K562 (cell line): ENCODE results near the gene KCND2. TPM values are rescaled to one million over a fixed set of nuclear protein-coding genes. Genes with fewer than 3 reads are reported as not detected.

ENCODE experiments used
- ATAC-seq: fragments of 200-7000 bp; cut with Tn5 transposase; 3 replicates; pipeline ENCODE4 v1.9.1; 2020; ENCODE audit warnings: moderate library complexity
- BruUV-seq: library from RNA; stranded (reverse); fragments of 400-500 nt; replicated peaks from 2 replicates; lab custom pipeline; 2021; lab: Mats Ljungman, UMichigan
- CTCF ChIA-PET: fragments of 300-600 bp; formaldehyde crosslinking; extraction: SDS; loops from one replicate; lab custom pipeline; 2021; ENCODE audit warnings: low intra/inter-chr PET ratio; lab: Yijun Ruan, JAX
- POLR2A ChIA-PET: fragments of 300-600, 350-650 bp; sonication (Branson Sonifier 250); formaldehyde crosslinking; extraction: SDS; loops from one replicate; lab custom pipeline; 2021; ENCODE audit warnings: antibody characterized with exemption, inconsistent platforms; lab: Yijun Ruan, JAX
- DNase-seq, 4 experiments: peaks; one replicate each; pipeline versions ENCODE4 v3.0.0 to v3.0.0-alpha.2; 2011 to 2018; ENCODE audit warnings: low spot score in 3 of 4, mixed read lengths in 3 of 4; ENCODE audit errors: extremely low read depth in 1 of 4
- FAIRE-seq: peaks from 2 replicates; lab custom pipeline; 2011; peaks lifted over from hg19 to GRCh38; lab: Jason Lieb, UNC
- H2AFZ ChIP-seq: 2 replicates; pipeline ENCODE4 v1.6.0; 2011; ENCODE audit warnings: low read depth, low read length, control low read depth, inconsistent platforms
- H3K27ac ChIP-seq: fragments of 200-600 bp; 3 replicates; pipeline ENCODE4 v1.8.0; 2011; ENCODE audit warnings: low read depth, mild to moderate bottlenecking, control low read depth, inconsistent platforms, low read length, moderate library complexity, mixed read lengths; ENCODE audit errors: extremely low read depth
- H3K27me3 ChIP-seq, 2 experiments: fragments of 300-600 bp in 1 of 2; 2 replicates in 1 of 2; 3 replicates in 1 of 2; pipeline versions ENCODE4 v1.6.0 to v1.8.0; 2011; ENCODE audit warnings: inconsistent platforms in 2 of 2, low read length in 2 of 2, mild to moderate bottlenecking in 1 of 2, mixed read lengths in 1 of 2, moderate library complexity in 1 of 2; ENCODE audit not compliant: control insufficient read depth in 2 of 2, insufficient read depth in 2 of 2
- H3K36me3 ChIP-seq: fragments of 300-600 bp; 3 replicates; pipeline ENCODE4 v1.8.0; 2011; ENCODE audit warnings: mild to moderate bottlenecking, low read length, inconsistent platforms; ENCODE audit not compliant: control insufficient read depth, insufficient read depth
- H3K4me1 ChIP-seq, 2 experiments: fragments of 200-600 bp in 1 of 2; replicated peaks in 1 of 2; 2 replicates in 1 of 2; 3 replicates in 1 of 2; pipeline versions ENCODE4 v1.5.1 to v1.8.0; 2011; ENCODE audit warnings: inconsistent platforms in 2 of 2, low read length in 2 of 2, mild to moderate bottlenecking in 1 of 2, mixed read lengths in 1 of 2, moderate library complexity in 1 of 2; ENCODE audit not compliant: control insufficient read depth in 2 of 2, insufficient read depth in 2 of 2
- H3K4me2 ChIP-seq: 2 replicates; pipeline ENCODE4 v1.6.1; 2011; ENCODE audit warnings: low read length, control low read depth, inconsistent platforms, mixed read lengths; ENCODE audit not compliant: insufficient read depth
- H3K4me3 ChIP-seq: fragments of 200-600 bp; sonication (generic), shearing (Covaris generic); 2 replicates; pipeline ENCODE4 v1.5.1; 2016; ENCODE audit warnings: control low read depth, inconsistent platforms
- H3K79me2 ChIP-seq: fragments of 200-600 bp; 3 replicates; pipeline ENCODE4 v1.8.0; 2011; ENCODE audit warnings: low read length, inconsistent platforms; ENCODE audit not compliant: control insufficient read depth, insufficient read depth
- H3K9ac ChIP-seq, 2 experiments: 2 replicates each; pipeline versions ENCODE4 v1.6.0 to v1.6.1; 2011; ENCODE audit warnings: low read depth in 2 of 2, low read length in 2 of 2, control low read depth in 1 of 2, inconsistent platforms in 1 of 2, mild to moderate bottlenecking in 1 of 2, mixed read lengths in 1 of 2; ENCODE audit not compliant: insufficient read depth in 1 of 2
- H3K9me1 ChIP-seq: one replicate; pipeline ENCODE4 v1.6.0; 2011; ENCODE audit warnings: inconsistent platforms, mild to moderate bottlenecking, low read length, moderate library complexity; ENCODE audit not compliant: control insufficient read depth, insufficient read depth
- H3K9me3 ChIP-seq: replicated peaks from 2 replicates; pipeline ENCODE4 v1.5.1; 2011; ENCODE audit warnings: low read depth, low read length, inconsistent platforms; ENCODE audit not compliant: control insufficient read depth, insufficient read depth
- H4K20me1 ChIP-seq: replicated peaks from 2 replicates; pipeline ENCODE4 v1.6.1; 2011; ENCODE audit warnings: low read length, inconsistent platforms, mixed read lengths; ENCODE audit not compliant: control insufficient read depth, insufficient read depth
- CBX2 ChIP-seq: fragments of 200-600 bp; sonication (generic); IDR thresholded peaks from one replicate; pipeline ENCODE4 v1.6.1; 2012; ENCODE audit warnings: mild to moderate bottlenecking, low read length, inconsistent platforms; ENCODE audit not compliant: insufficient read depth, poor library complexity, severe bottlenecking
- DNMT1 ChIP-seq: fragments of 450-650 bp; IDR thresholded peaks from 2 replicates; pipeline ENCODE4 v1.6.1; 2016; ENCODE audit warnings: antibody characterized with exemption, mild to moderate bottlenecking
- DPF2 ChIP-seq: fragments of 450-650 bp; IDR thresholded peaks from 2 replicates; pipeline ENCODE4 v1.6.1; 2016
- RREB1 ChIP-seq: fragments of 250-450 bp; sonication (Bioruptor Pico); IDR thresholded peaks from 2 replicates; pipeline ENCODE4 v1.4.0; 2020
- SMARCA5 ChIP-seq: fragments of 450-650 bp; IDR thresholded peaks from 2 replicates; pipeline ENCODE4 v1.6.1; 2016
- SREBF1 ChIP-seq: fragments of 150-350 bp; IDR thresholded peaks from 2 replicates; pipeline ENCODE4 v1.6.1; 2014; ENCODE audit warnings: antibody characterized with exemption, low read depth, low read length, borderline replicate concordance
- SRF ChIP-seq, 2 experiments: fragments of 250-450, 450-650 bp in 1 of 2; sonication (Bioruptor Pico) in 1 of 2; sonication (generic) in 1 of 2; formaldehyde crosslinking; IDR thresholded peaks; 2 replicates each; pipeline versions ENCODE4 v1.5.0 to v1.5.1; 2020 to 2022; ENCODE audit warnings: mild to moderate bottlenecking in 1 of 2, missing genetic modification reagents in 1 of 2
- ZBTB1 ChIP-seq: sonication (generic); formaldehyde crosslinking; IDR thresholded peaks from 2 replicates; pipeline ENCODE4 v1.8.1; 2023; ENCODE audit warnings: missing genetic modification reagents, low read depth, mild to moderate bottlenecking, borderline replicate concordance
- ZNF174 ChIP-seq: fragments of 250-450 bp; sonication (Bioruptor Pico); IDR thresholded peaks from 2 replicates; pipeline ENCODE4 v1.4.0; 2020; ENCODE audit warnings: mild to moderate bottlenecking
- ZNF311 ChIP-seq: fragments of 250-450 bp; sonication (Bioruptor Pico); IDR thresholded peaks from 2 replicates; pipeline ENCODE4 v1.4.0; 2020; ENCODE audit warnings: mild to moderate bottlenecking, moderate library complexity
- ZNF551 ChIP-seq: fragments of 250-450 bp; sonication (Bioruptor Pico); IDR thresholded peaks from 2 replicates; pipeline ENCODE4 v1.5.0; 2021; ENCODE audit warnings: mild to moderate bottlenecking, moderate library complexity
- ZNF589 ChIP-seq: fragments of 200-800 bp; sonication (Bioruptor generic); IDR thresholded peaks from 2 replicates; pipeline ENCODE4 v1.6.1; 2016; ENCODE audit warnings: low read depth, missing genetic modification characterization, missing compliant biosample characterization
- ZNF764 ChIP-seq: fragments of 250-450 bp; sonication (Bioruptor Pico); IDR thresholded peaks from 2 replicates; pipeline ENCODE4 v1.4.0; 2020; ENCODE audit warnings: low read depth, mild to moderate bottlenecking, moderate library complexity
- WGBS: fragments of 100-300 bp; shearing (Covaris generic); methylation state at CpG from one replicate; pipeline ENCODE4 v1.1.6; 2016; ENCODE audit warnings: low coverage, mixed read lengths; ENCODE audit not compliant: insufficient coverage; ENCODE audit errors: missing lambda C conversion rate; 5-methylcytosine and 5-hydroxymethylcytosine counted together
- in situ Hi-C: fragments of 300-500 bp; cut with MboI; formaldehyde crosslinking; loops from 4 replicates; pipeline ENCODE4 v1.15.0; 2018; ENCODE audit warnings: inconsistent platforms, mixed read lengths
- intact Hi-C: fragments of 100-400 bp; cut with micrococcal nuclease; formaldehyde crosslinking; loops from 2 replicates; pipeline ENCODE4 v1.14.2; 2022
- polyA plus RNA-seq, 8 experiments: library from polyadenylated mRNA; depleted of rRNA in 4 of 8; stranded (reverse) in 5 of 8; unstranded in 3 of 8; fragments of >200 nt; fragmentation: Nextera tagmentation in 2 of 8; fragmentation: Illumina TruSeq in 1 of 8; extraction: Ambion mirVana in 2 of 8; extraction: Trizol in 1 of 8; gene quantifications; 2 replicates each; pipeline versions ENCODE4 v1.2.1 to v1.2.3, GENCODE V29; 2011 to 2014; ENCODE audit warnings: inconsistent platforms in 1 of 8, missing spikeins in 1 of 8
- total RNA-seq, 7 experiments: library from RNA; depleted of rRNA in 6 of 7; stranded (reverse); fragments of >200 nt in 6 of 7; fragmentation: Illumina TruSeq in 2 of 7; extraction: Trizol in 2 of 7; gene quantifications; 2 replicates each; pipeline versions ENCODE4 v1.2.1 to v1.2.3, GENCODE V29; 2011 to 2021; ENCODE audit warnings: low replicate concordance in 1 of 7

Gene KCND2
- total and polyA plus RNA-seq, 9 of the 15 experiments (the other 6 are each of a cell fraction or from before 2014, with no cell fraction given) = 0.03 to 0.12 TPM; not detected in 7

- DNase-seq (no peak), ATAC-seq (no peak), FAIRE-seq (no peak)
- intact Hi-C loops (no loop called here), in situ Hi-C loops (no loop called here)
- no peak overlapping the region for H3K4me2 ChIP-seq
- H3K4me3 ChIP-seq = no peak overlapping the region
- H3K9ac ChIP-seq = no peak overlapping the region
- no peaks in the 10 kb centered on the region for H3K9me3 ChIP-seq
- H3K27me3 ChIP-seq = no peaks in the 10 kb centered on the region
- no peaks in the 10 kb centered on the region for H3K36me3 ChIP-seq
- WGBS = under 1% methylated on average over 5 of the region's 5 CpGs
- ChIA-PET CTCF (no interaction called here), POLR2A (no interaction called here)
- no peak overlapping the region for H2AFZ ChIP-seq
- no peaks in the 10 kb centered on the region for H3K79me2 ChIP-seq
- no TSS peak for BruUV-seq
- H3K9me1 ChIP-seq = no peaks in the 10 kb centered on the region
- no peaks in the 10 kb centered on the region for H3K4me1 ChIP-seq
- no peaks in the 10 kb centered on the region for H4K20me1 ChIP-seq
- no peak overlapping the region for H3K27ac ChIP-seq
- TF ChIP-seq SMARCA5 = no peak
- TF ChIP-seq ZNF764 = no peak
- no peak for TF ChIP-seq DNMT1
- TF ChIP-seq ZNF551 (CRISPR knock-in tag) = no peak
- TF ChIP-seq CBX2 = no peak
- TF ChIP-seq DPF2 = no peak
- no peak for TF ChIP-seq ZNF311 (CRISPR knock-in tag)
These were observed 200.4 kb downstream of the KCND2 start for GRCh38 chr7:120473352-120473751.

- Histone ChIP-seq H3K9me3 (no peaks in the 10 kb centered on the region), H3K27ac (no peak overlapping the region), H3K79me2 (no peaks in the 10 kb centered on the region), H3K27me3 (no peaks in the 10 kb centered on the region), H3K9ac (no peak overlapping the region), H4K20me1 (no peaks in the 10 kb centered on the region), H3K4me2 (no peak overlapping the region), H3K4me3 (no peak overlapping the region), H3K9me1 (no peaks in the 10 kb centered on the region), H3K36me3 (no peaks in the 10 kb centered on the region), H2AFZ (no peak overlapping the region), H3K4me1 (no peaks in the 10 kb centered on the region)
- in situ Hi-C loops (no loop called here), intact Hi-C loops (no loop called here)
- no peak for FAIRE-seq
- DNase-seq = no peak
- no TSS peak for BruUV-seq
- ChIA-PET POLR2A (no interaction called here), CTCF (no interaction called here)
- no peak for ATAC-seq
- TF ChIP-seq RREB1 (CRISPR knock-in tag) (no peak), ZBTB1 (no peak), SRF (CRISPR knock-in tag; IDR thresholded peaks at IDR 0.05) (no peak), ZNF174 (CRISPR knock-in tag) (no peak), ZNF589 (CRISPR knock-in tag) (no peak), SREBF1 (no peak)
These were observed 203.0 kb downstream of the KCND2 start for GRCh38 chr7:120475994-120476393.
